ENCODE results near the gene STX19.
A peak's percentile ranks its signal among the peaks of the same experiment; 100 is the strongest.
"Not testable (repeated sequence)": the region's sequence is repeated elsewhere in the genome, so short reads cannot be mapped to it uniquely, and the experiment has no call there.

Gene STX19

GRCh38 chr3:93979850-93980676, 48.3 kb downstream of the STX19 start, which contains the start of gene ARL13B:
Gene ARL13B (plus strand): TSS chr3:93980155. CDS start chr3:93980424, 269 bp downstream.
- ChIA-PET CTCF (interaction anchor here (1.7 kb wide), 1 partner anchor 9 kb away, joined by 5 read pairs; no protein-coding TSS in a partner anchor), POLR2A (no interaction called here)
- H3K4me3 ChIP-seq (ENCODE audit: low read depth, low read length), result peak within 1 kb of the TSS; percentile 94
- DNase-seq (ENCODE audit: low read depth, low spot score), result peak; percentile 91
- no peak for TF ChIP-seq CTCF (IDR thresholded peaks at IDR 0.05; ENCODE audit: insufficient read depth, low read length, missing control alignments)

- peak within 1 kb of the TSS; percentile 67 for H3K4me3 ChIP-seq (ENCODE audit: low read depth, low read length)
- POLR2A ChIA-PET, result interaction anchor here (0.6 to 1.4 kb wide), 2 partner anchors 89 to 141 kb away, joined by 3 to 4 read pairs; partner anchors contain the start of genes DHFR2 and NSUN3
- no peak for DNase-seq (ENCODE audit: low read depth, low spot score)
- CTCF ChIA-PET, result interaction anchor here (2.6 kb wide), 1 partner anchor 96 kb away, joined by 8 read pairs; no protein-coding TSS in a partner anchor
- no peak for TF ChIP-seq CTCF (IDR thresholded peaks at IDR 0.05; ENCODE audit: insufficient read depth, low read length, missing control alignments)
Observed at GRCh38 chr3:93973131-93974126, 55.0 kb downstream of the STX19 start, which contains the start of gene PROS1. Gene PROS1 (minus strand): TSS chr3:93973896. CDS start chr3:93973749, 147 bp downstream.

- no peak overlapping the region for H3K4me3 ChIP-seq (ENCODE audit: low read depth, low read length)
- no peak for DNase-seq (ENCODE audit: low read depth, low spot score)
- ChIA-PET POLR2A (no interaction called here), CTCF (no interaction called here)
- no peak for TF ChIP-seq CTCF (IDR thresholded peaks at IDR 0.05; ENCODE audit: insufficient read depth, low read length, missing control alignments)
Observed at GRCh38 chr3:93969997-93970396, 58.4 kb downstream of the STX19 start.

GRCh38 chr3:93969443-93969842, 59.0 kb downstream of the STX19 start:
- no peak for TF ChIP-seq CTCF (IDR thresholded peaks at IDR 0.05; ENCODE audit: insufficient read depth, low read length, missing control alignments)
- ChIA-PET POLR2A (no interaction called here), CTCF (no interaction called here)
- no peak for DNase-seq (ENCODE audit: low read depth, low spot score)
- no peak overlapping the region for H3K4me3 ChIP-seq (ENCODE audit: low read depth, low read length)

- DNase-seq (ENCODE audit: low read depth, low spot score); H3K4me3 ChIP-seq (ENCODE audit: low read depth, low read length); POLR2A ChIA-PET; CTCF ChIA-PET: not testable (repeated sequence)
Observed at GRCh38 chr3:93965106-93965505, 63.3 kb downstream of the STX19 start.

Measured in AG04449 (cell line).